Measurements from ENCODE around the gene TJP1.

TJP1 gene

GRCh38 chr15:29822100-29822683 lies at the start of gene TJP1:
TJP1 (minus strand) TSS chr15:29822468; CDS start chr15:29822028, 440 bp downstream.
- peak; percentile 89 for DNase-seq

DNA sequence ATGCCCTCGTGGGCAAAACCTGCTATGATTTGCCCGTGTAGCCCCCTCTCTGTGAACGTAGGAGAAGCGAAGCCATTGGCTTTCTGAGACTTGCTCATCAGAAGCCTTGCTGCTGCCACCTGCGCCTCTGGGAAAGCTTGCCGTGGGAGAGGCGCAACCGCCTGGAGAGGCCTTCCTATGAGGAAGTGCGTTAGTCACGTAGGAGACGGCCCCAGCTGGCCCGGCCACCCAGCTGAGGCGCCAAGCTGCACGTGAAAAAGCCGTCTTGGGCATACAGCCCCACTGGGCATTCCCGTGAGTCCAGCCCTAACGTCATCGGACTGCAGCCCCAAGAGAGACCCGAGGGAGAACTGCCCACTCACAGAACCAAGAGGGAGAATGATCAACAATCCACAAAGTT lies 49.1 kb upstream of the TJP1 start:
- no peak for DNase-seq

GRCh38 chr15:29870495-29871151 lies 48.4 kb upstream of the TJP1 start:
- DNase-seq: no peak

GRCh38 chr15:29867241-29868000 lies 45.2 kb upstream of the TJP1 start:
- no peak for DNase-seq

DNA sequence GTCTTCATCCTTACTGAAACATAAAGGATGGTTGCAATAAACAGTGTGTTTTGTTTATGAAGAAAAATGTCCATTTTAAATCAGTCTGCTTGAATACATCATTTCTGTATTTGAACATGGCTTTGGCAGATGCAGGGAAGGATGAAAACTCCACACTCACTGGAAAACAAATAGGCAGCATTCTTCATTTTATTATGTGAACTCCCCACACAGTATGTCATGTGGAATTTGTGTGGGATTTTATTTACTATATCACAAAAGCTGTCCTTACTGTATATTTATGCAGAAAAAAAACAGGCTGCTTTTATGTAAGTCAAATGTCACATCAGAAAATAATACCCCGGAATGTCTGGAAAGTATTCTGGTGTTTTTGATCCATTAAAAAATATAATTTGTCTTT lies 44.1 kb upstream of the TJP1 start:
- DNase-seq: no peak

- DNase-seq: no peak
These were observed 42.2 kb upstream of the TJP1 start for GRCh38 chr15:29864501-29864900.

GRCh38 chr15:29863438-29863837 lies 41.2 kb upstream of the TJP1 start:
- DNase-seq: no peak

GRCh38 chr15:29862271-29862670 lies 40.0 kb upstream of the TJP1 start:
- DNase-seq: no peak

DNA sequence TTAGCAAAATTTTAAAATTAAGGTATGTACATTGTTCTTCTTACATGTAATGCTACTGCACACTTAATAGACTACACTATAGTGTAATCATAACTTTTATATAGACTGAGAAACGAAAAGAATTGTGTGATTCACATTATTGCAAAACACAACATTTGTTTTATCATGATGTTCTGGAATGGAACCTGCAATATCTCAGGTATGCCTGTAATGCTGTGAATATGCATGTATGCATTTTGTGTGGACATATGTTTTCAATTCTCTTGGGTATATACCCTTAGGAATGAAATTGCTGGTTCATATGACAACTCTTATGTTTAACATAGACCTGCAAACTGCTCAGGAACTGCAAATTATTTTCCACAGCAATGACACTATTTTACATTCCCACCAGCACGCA lies 38.6 kb upstream of the TJP1 start:
- no peak for DNase-seq

- no peak for DNase-seq
These were observed 37.9 kb upstream of the TJP1 start for GRCh38 chr15:29859973-29860715.

- no peak for DNase-seq
These were observed 37.0 kb upstream of the TJP1 start for GRCh38 chr15:29859293-29859692.

DNA sequence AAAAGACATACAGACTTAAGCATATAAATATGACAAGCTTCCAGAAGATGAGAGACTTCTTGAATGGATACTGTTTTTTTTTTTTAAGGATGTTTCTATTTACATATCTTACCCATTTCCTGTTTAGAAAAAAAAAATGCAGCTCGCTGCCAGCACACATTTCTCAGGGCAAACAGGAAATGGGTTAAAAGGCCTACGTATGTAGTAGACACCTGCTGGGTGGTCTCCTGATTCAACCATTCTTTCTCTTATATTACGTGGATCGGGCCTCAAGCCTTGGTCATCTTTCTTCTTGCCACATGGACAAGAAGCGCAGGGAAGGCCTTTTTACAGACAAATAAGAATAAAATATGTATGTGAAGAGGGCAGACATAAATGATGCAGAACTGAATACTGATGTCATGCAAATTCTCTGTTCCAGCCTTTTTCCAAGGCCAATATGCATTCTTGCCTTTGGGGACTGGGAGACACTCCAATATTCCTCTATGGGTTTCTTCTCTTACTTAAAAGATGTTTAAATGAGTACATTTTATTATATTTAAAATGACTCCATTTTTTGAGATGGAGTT lies 35.0 kb upstream of the TJP1 start:
- DNase-seq: peak; percentile 80

DNA sequence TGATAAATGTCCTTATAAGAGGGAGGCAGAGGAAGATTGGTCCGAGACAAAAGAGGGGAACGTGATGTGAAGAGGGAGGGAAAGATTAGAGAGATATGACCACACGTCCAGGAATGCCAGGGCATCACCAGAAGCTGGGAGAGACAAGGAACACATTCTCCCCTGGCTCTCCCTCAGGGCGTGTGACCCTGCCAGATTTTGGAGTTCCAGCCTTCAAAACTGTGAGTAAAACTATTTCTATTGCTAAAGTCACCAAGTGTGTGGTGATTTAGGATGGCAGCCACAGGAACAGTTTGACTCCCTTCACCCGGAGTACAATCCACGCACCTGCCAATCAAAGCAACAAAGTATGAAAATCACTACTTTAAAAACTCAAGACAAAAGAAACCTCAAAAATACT lies 32.1 kb upstream of the TJP1 start:
- DNase-seq: no peak

DNA sequence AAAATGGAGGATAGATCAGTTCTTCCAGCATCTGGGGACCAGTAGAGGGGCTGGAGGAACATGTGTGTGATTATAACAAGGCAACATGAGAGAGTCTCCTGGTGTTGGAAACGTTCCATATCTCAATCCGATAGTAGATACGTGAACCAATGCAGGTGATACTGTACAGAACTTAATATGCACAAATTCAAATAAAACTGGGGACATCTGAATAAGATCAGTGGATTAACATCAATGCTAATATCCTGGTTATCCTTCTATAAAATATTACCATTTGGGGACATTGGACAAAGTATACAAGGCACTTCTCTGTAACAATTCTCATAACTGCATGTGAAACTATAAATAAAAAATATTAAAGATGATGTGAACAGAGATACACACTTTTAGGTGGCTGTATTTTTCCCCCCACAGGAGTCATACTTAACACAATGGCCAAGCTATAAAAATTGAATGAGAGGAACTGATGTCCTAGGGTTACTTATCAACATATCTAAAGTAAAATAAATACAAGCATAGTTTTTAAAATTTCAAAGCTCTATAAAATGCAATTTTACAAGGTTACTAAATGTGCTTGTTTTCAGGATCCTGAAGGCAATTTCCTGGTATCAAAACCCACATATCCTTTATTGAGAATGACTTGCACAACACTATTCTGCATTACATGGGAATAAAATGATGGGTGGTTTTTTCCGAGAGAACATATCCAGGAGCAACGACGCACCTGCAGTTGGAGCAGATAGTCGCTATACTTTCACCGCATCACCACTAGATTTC lies 31.1 kb upstream of the TJP1 start:
- no peak for DNase-seq

DNA sequence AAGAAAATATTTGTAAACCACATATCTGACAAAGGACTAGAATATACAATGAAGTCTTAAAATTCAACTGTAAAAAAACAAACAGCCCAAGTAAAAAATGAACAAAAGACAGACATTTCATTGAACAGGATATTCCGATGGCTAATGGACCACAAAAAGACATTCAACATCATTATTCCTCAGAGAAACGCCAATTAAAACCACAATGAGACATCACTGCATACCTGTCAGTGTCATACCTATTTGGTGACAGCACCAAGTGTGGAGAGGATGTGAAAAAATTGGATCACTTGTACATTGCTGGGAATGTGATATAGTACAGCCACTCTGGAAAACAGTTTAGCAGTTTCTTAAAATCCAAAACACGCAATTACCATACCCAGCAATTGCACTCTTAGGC lies 29.9 kb upstream of the TJP1 start:
- DNase-seq: no peak

DNA sequence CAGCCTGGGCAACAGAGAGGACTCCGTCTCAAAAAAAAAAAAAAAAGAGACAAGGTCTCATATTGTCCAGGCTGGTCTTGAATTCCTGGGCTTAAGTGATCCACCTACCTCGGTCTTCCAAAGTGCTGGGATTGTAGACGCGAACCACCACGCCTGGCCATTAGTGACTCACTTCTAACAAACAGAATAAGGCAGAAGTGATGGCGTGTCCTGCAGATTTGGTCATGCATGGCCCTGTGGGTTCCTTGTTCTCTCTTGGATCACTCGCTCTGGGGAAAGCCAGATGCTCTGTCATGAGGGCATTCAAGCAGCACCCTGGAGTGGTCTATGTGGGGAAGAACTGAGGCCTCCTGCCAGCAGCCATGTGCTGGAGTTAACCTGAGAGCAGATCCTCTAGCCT lies 27.4 kb upstream of the TJP1 start:
- peak; percentile 35 for DNase-seq

- peak; percentile 32 for DNase-seq
These were observed 26.9 kb upstream of the TJP1 start for GRCh38 chr15:29849218-29849617.

DNA sequence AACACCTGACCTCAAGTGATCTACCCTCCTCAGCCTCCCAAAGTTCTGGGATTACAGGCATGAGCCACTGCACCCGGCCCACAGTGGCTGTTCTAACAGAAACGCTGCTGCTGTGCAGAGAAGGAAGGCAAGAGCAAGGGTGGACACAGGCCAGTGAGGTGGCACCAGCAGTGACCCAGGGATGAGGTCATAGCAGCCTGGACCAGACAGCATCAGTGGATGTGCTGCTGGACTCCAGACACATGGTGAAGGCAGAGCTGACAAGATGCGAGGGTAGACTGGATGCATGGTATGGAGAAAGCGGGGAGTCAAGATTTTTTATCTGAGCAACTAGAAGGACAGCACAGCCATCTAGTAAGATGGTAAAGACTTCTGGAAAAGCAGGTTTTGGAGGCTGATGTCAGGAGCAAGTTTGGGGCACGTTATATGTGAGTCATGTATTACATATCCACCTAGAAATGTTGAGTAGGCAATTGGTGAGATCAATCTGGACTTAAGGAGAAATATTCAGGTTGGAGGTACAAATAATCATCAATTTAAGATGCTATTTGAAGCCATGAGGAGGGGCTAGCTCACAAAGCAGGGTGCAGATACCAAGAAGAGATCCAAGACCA lies 22.1 kb upstream of the TJP1 start:
- DNase-seq: peak; percentile 3

DNA sequence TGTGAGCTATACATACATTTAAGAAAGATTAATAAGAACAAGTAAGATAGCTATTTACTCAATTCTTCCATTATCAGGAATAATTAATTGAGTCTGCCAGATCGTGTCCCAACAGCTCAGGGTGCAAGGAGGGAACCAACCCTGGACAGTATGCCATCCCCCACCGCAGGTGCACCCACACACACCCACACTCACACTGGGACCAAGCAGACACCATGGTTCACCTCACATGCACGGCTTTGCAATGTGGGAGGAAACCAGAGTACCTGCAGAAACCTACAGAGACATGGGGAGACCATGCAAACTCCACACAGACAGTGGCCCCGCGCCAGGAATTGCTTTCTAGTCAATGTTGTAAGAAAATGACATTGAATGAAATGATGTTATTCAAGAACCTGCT lies 20.0 kb upstream of the TJP1 start:
- DNase-seq: no peak

DNA sequence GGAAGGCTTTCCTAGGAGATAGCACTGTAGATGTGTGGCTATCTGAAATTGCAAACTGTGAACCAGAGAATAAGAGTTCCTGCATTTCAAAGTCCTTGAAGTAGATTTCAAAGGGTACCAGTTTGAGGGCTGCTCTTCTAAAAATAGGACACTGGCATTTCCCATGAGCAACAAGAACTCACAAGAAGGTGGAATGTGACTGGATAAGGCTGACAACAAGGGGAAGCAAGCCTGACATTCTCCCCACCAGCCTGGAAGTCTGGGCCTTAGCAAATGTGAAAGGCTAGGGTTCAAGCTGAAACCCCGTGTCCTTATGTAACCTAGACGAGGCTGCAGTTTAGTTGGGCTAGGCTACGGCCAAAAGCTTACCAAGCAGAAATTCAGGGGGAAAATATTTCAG lies 18.7 kb upstream of the TJP1 start:
- no peak for DNase-seq

GRCh38 chr15:29840054-29840453 lies 17.8 kb upstream of the TJP1 start:
- no peak for DNase-seq
